ENCODE results near the gene AJAP1. TPM values are rescaled to one million over a fixed set of nuclear protein-coding genes. Genes with fewer than 3 reads are reported as not detected.

AJAP1 gene
- total and polyA plus RNA-seq, 2 of the 13 experiments (the other 11 are each of a cell fraction or from before 2014, with no cell fraction given): not detected

- no peak overlapping the region for H2AFZ ChIP-seq (ENCODE audit: low read length)
- ChIA-PET CTCF (ENCODE audit: low intra/inter-chr PET ratio, low total read pairs) (no interaction called here), POLR2A (no interaction called here)
- WGBS (ENCODE audit: low lambda C conversion rate): 1% methylated on average over 4 of the region's 5 CpGs
- in situ Hi-C loops (cut with HindIII; ENCODE audit: extremely low pct_ligation_motif_present, low pct_unique_long_range_greater_than_20kb): no loop called here
- H3K4me3 ChIP-seq (replicated peaks in 1 of 3; ENCODE audit: insufficient read depth in 1 of 3, low read depth in 2 of 3, low read length in 3 of 3): no peak overlapping the region
- H3K27ac ChIP-seq (ENCODE audit: extremely low read length, insufficient read depth, low read length): no peak overlapping the region
- H3K79me2 ChIP-seq (ENCODE audit: insufficient read depth, low read length): no peaks in the 10 kb centered on the region
- intact Hi-C loops (cut with micrococcal nuclease; ENCODE audit: unreplicated experiment): no loop called here
- DNase-seq (ENCODE audit: low spot score) (no peak), FAIRE-seq (no peak), ATAC-seq (no peak)
- H4K20me1 ChIP-seq (ENCODE audit: insufficient read depth, low read length): no peaks in the 10 kb centered on the region
- TF ChIP-seq FOXK1 (CRISPR knock-in tag; IDR thresholded peaks at IDR 0.05; ENCODE audit: borderline replicate concordance, low read depth) (no peak), SALL1 (CRISPR knock-in tag; IDR thresholded peaks at IDR 0.05) (no peak), ZNF563 (CRISPR knock-in tag; IDR thresholded peaks at IDR 0.05) (no peak), ZNF275 (CRISPR knock-in tag; IDR thresholded peaks at IDR 0.05; ENCODE audit: borderline replicate concordance) (no peak), ZNF556 (CRISPR knock-in tag; IDR thresholded peaks at IDR 0.05; ENCODE audit: borderline replicate concordance) (no peak), ZNF782 (CRISPR knock-in tag; IDR thresholded peaks at IDR 0.05; ENCODE audit: borderline replicate concordance) (no peak), ISX (CRISPR knock-in tag; conservative IDR thresholded peaks at IDR 0.05) (no peak), ZBTB42 (CRISPR knock-in tag; IDR thresholded peaks at IDR 0.05) (no peak), FOXA3 (CRISPR knock-in tag; IDR thresholded peaks at IDR 0.05) (no peak), SMYD3 (CRISPR knock-in tag; IDR thresholded peaks at IDR 0.05) (no peak), CREM (IDR thresholded peaks at IDR 0.05) (no peak), CREM (CRISPR knock-in tag; IDR thresholded peaks at IDR 0.05) (no peak), KDM3A (CRISPR knock-in tag; IDR thresholded peaks at IDR 0.05; ENCODE audit: low read depth) (no peak)
- TF ChIP-seq, protein P1, sequence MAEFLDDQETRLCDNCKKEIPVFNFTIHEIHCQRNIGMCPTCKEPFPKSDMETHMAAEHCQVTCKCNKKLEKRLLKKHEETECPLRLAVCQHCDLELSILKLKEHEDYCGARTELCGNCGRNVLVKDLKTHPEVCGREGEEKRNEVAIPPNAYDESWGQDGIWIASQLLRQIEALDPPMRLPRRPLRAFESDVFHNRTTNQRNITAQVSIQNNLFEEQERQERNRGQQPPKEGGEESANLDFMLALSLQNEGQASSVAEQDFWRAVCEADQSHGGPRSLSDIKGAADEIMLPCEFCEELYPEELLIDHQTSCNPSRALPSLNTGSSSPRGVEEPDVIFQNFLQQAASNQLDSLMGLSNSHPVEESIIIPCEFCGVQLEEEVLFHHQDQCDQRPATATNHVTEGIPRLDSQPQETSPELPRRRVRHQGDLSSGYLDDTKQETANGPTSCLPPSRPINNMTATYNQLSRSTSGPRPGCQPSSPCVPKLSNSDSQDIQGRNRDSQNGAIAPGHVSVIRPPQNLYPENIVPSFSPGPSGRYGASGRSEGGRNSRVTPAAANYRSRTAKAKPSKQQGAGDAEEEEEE (CRISPR knock-in tag; IDR thresholded peaks at IDR 0.05; ENCODE audit: borderline replicate concordance): no peak
- TF ChIP-seq, protein P2, sequence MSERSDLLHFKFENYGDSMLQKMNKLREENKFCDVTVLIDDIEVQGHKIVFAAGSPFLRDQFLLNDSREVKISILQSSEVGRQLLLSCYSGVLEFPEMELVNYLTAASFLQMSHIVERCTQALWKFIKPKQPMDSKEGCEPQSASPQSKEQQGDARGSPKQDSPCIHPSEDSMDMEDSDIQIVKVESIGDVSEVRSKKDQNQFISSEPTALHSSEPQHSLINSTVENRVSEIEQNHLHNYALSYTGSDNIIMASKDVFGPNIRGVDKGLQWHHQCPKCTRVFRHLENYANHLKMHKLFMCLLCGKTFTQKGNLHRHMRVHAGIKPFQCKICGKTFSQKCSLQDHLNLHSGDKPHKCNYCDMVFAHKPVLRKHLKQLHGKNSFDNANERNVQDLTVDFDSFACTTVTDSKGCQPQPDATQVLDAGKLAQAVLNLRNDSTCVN (CRISPR knock-in tag; IDR thresholded peaks at IDR 0.05; ENCODE audit: borderline replicate concordance): no peak
- TF ChIP-seq, protein P3, sequence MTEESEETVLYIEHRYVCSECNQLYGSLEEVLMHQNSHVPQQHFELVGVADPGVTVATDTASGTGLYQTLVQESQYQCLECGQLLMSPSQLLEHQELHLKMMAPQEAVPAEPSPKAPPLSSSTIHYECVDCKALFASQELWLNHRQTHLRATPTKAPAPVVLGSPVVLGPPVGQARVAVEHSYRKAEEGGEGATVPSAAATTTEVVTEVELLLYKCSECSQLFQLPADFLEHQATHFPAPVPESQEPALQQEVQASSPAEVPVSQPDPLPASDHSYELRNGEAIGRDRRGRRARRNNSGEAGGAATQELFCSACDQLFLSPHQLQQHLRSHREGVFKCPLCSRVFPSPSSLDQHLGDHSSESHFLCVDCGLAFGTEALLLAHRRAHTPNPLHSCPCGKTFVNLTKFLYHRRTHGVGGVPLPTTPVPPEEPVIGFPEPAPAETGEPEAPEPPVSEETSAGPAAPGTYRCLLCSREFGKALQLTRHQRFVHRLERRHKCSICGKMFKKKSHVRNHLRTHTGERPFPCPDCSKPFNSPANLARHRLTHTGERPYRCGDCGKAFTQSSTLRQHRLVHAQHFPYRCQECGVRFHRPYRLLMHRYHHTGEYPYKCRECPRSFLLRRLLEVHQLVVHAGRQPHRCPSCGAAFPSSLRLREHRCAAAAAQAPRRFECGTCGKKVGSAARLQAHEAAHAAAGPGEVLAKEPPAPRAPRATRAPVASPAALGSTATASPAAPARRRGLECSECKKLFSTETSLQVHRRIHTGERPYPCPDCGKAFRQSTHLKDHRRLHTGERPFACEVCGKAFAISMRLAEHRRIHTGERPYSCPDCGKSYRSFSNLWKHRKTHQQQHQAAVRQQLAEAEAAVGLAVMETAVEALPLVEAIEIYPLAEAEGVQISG (CRISPR knock-in tag; IDR thresholded peaks at IDR 0.05): no peak
- TF ChIP-seq, protein P4, sequence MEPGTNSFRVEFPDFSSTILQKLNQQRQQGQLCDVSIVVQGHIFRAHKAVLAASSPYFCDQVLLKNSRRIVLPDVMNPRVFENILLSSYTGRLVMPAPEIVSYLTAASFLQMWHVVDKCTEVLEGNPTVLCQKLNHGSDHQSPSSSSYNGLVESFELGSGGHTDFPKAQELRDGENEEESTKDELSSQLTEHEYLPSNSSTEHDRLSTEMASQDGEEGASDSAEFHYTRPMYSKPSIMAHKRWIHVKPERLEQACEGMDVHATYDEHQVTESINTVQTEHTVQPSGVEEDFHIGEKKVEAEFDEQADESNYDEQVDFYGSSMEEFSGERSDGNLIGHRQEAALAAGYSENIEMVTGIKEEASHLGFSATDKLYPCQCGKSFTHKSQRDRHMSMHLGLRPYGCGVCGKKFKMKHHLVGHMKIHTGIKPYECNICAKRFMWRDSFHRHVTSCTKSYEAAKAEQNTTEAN (CRISPR knock-in tag; conservative IDR thresholded peaks at IDR 0.05): no peak
- no peaks in the 10 kb centered on the region for H3K9me3 ChIP-seq (ENCODE audit: low read length)
- peaks cover 15% of the 10 kb centered on the region for H3K4me1 ChIP-seq (ENCODE audit: insufficient read depth, low read length)
- no peaks in the 10 kb centered on the region; a peak in 2 of 5 replicates for H3K27me3 ChIP-seq (ENCODE audit: control insufficient read depth in 1 of 2, insufficient read depth in 2 of 2, low read length in 2 of 2)
- no peaks in the 10 kb centered on the region for H3K36me3 ChIP-seq (replicated peaks in 1 of 2; ENCODE audit: control insufficient read depth in 1 of 2, insufficient read depth in 2 of 2, low read length in 2 of 2)
- H3K4me2 ChIP-seq (ENCODE audit: low read depth, low read length): no peak overlapping the region
- BruUV-seq (replicated peaks): no TSS peak
- H3K9ac ChIP-seq (ENCODE audit: insufficient read depth, low read depth, low read length): no peak overlapping the region
These were observed 54.6 kb downstream of the AJAP1 start for GRCh38 chr1:4708840-4709507.
